ENCODE data around the gene CRMP1.
"Not testable (repeated sequence)": the region's sequence is repeated elsewhere in the genome, so short reads cannot be mapped to it uniquely, and the experiment has no call there.

CRMP1 gene

GRCh38 chr4:5839751-5840674 is 52.9 kb downstream of the CRMP1 start:
- TF ChIP-seq CTCF (IDR thresholded peaks at IDR 0.05; ENCODE audit: extremely low read depth, missing control alignments), result no peak
- no peak for DNase-seq (ENCODE audit: low spot score)

GRCh38 chr4:5839332-5839731 is 53.6 kb downstream of the CRMP1 start:
- no peak for DNase-seq (ENCODE audit: low spot score)
- TF ChIP-seq CTCF (IDR thresholded peaks at IDR 0.05; ENCODE audit: extremely low read depth, missing control alignments), result no peak

- DNase-seq (ENCODE audit: low spot score), result not testable (repeated sequence)
Measured at GRCh38 chr4:5837483-5837882, 55.4 kb downstream of the CRMP1 start.

- no peak for TF ChIP-seq CTCF (IDR thresholded peaks at IDR 0.05; ENCODE audit: extremely low read depth, missing control alignments)
Measured at GRCh38 chr4:5836943-5837342, 55.9 kb downstream of the CRMP1 start.

GRCh38 chr4:5828005-5828391 is 64.9 kb downstream of the CRMP1 start:
- no peak for DNase-seq (ENCODE audit: low spot score)
- TF ChIP-seq CTCF (IDR thresholded peaks at IDR 0.05; ENCODE audit: extremely low read depth, missing control alignments), result no peak

More at GRCh38 chr4:5836943-5837342, 55.9 kb downstream of the CRMP1 start:
- no peak for DNase-seq (ENCODE audit: low spot score)

- DNase-seq (ENCODE audit: low spot score), result no peak
- TF ChIP-seq CTCF (IDR thresholded peaks at IDR 0.05; ENCODE audit: extremely low read depth, missing control alignments), result no peak
Measured at GRCh38 chr4:5827108-5828004, 65.5 kb downstream of the CRMP1 start.

- no peak for TF ChIP-seq CTCF (IDR thresholded peaks at IDR 0.05; ENCODE audit: extremely low read depth, missing control alignments)
- no peak for DNase-seq (ENCODE audit: low spot score)
Measured at GRCh38 chr4:5826437-5827107, 66.3 kb downstream of the CRMP1 start.
